ENCODE data around the gene RPL26.

Gene RPL26

DNA sequence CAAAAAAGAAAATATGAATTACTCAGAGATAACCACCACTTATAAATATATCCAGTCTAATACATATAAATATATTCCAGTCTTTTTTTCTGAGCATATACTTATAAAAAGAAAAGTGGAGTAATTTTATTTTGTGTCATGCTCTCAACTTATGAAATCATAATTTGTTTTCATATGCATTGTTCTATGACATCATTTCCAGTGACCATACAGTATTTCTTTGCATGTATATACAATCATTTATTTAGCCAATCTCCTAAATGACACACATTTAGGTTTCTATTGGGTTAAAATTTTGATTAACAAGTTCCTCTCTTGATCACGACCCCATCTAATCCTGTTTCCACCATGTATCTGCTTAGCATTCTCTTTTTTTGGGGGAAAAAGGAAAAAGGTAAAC, 36.3 kb upstream of the RPL26 start:
- TF ChIP-seq POLR2A (IDR thresholded peaks at IDR 0.05; ENCODE audit: extremely low read depth, insufficient read length) (no peak), MAX (IDR thresholded peaks at IDR 0.05; ENCODE audit: low read depth, low read length) (no peak), MYC (IDR thresholded peaks at IDR 0.05; ENCODE audit: low read depth, low read length) (no peak), CTCF (IDR thresholded peaks at IDR 0.05; ENCODE audit: low read depth, low read length) (no peak)
- no peak overlapping the region for H3K4me3 ChIP-seq (ENCODE audit: low read depth, low read length)
- DNase-seq (ENCODE audit: low read depth): no peak

DNA sequence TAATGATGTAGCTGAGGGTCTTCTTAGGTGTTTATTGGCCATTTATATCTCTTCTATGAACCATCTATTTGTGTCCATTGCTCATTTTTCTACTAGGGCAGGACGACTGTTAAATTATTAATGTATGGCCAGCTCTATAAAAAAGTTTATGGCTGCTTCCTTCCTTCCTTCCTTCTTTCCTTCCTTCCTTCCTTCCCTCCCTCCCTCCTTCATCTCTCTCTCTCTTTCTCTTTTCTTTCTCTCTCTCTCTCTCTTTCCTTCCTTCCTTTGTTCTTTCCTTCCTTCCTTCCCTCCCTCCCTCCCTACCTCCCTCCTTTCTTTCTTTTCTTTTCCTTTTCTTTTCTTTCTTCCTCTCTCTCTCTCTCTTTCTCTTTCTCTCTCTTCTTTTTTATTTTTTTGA, 35.5 kb upstream of the RPL26 start:
- H3K4me3 ChIP-seq (ENCODE audit: low read depth, low read length): no peak overlapping the region
- TF ChIP-seq MYC (IDR thresholded peaks at IDR 0.05; ENCODE audit: low read depth, low read length) (no peak), CTCF (IDR thresholded peaks at IDR 0.05; ENCODE audit: low read depth, low read length) (no peak)
- no peak for DNase-seq (ENCODE audit: low read depth)

DNA sequence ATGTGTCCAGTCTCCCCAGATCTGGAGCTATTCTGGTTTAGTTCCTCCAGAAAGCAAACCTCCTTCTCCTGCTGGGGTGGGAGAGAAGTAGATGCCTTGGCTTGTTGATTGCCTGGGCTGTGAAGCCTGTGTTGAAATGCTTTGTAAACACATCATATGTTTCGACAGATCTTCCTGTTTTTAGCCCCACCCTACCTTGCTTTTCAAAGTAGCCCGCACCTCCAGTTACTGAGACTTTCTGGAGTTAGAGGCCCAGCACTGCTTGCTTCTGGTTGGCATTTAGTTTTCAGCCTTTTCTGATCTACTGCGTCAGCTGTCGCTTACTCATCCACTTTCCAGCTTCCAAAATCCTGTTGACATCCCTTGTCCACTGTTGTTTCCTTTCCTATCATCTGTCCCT, 34.8 kb upstream of the RPL26 start:
- TF ChIP-seq MYC (IDR thresholded peaks at IDR 0.05; ENCODE audit: low read depth, low read length): no peak
- no peak for TF ChIP-seq CTCF (IDR thresholded peaks at IDR 0.05; ENCODE audit: low read depth, low read length)
- TF ChIP-seq POLR2A (IDR thresholded peaks at IDR 0.05; ENCODE audit: extremely low read depth, insufficient read length): no peak
- no peak for TF ChIP-seq MAX (IDR thresholded peaks at IDR 0.05; ENCODE audit: low read depth, low read length)
- DNase-seq (ENCODE audit: low read depth): peak; percentile 51

DNA sequence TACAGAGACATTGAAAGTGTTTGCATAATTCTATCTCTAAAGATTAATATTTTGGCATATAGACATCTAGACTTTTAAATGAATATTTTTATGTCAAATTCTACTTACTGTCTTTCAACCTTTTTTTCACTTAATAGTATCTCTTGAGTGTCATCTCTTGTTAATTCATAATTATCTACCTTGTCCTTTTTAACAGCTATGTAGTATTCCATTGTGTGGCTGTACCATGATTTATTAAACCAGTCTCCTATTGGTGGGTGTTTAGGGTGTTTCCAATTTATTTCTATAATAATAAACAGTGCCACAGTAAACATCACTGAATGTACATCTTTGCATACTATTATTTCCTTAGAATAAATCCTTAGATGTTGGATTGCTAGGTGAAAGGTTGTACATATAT, 30.9 kb upstream of the RPL26 start:
- no peak for DNase-seq (ENCODE audit: low read depth)
- TF ChIP-seq CTCF (IDR thresholded peaks at IDR 0.05; ENCODE audit: low read depth, low read length) (no peak), MYC (IDR thresholded peaks at IDR 0.05; ENCODE audit: low read depth, low read length) (no peak), POLR2A (IDR thresholded peaks at IDR 0.05; ENCODE audit: extremely low read depth, insufficient read length) (no peak), MAX (IDR thresholded peaks at IDR 0.05; ENCODE audit: low read depth, low read length) (no peak)
- no peak overlapping the region for H3K4me3 ChIP-seq (ENCODE audit: low read depth, low read length)

More for the DNA sequence above, 34.8 kb upstream of the RPL26 start:
- no peak overlapping the region for H3K4me3 ChIP-seq (ENCODE audit: low read depth, low read length)

GRCh38 chr17:8413328-8413727, 30.3 kb upstream of the RPL26 start:
- TF ChIP-seq MAX (IDR thresholded peaks at IDR 0.05; ENCODE audit: low read depth, low read length) (no peak), CTCF (IDR thresholded peaks at IDR 0.05; ENCODE audit: low read depth, low read length) (no peak), MYC (IDR thresholded peaks at IDR 0.05; ENCODE audit: low read depth, low read length) (no peak), POLR2A (IDR thresholded peaks at IDR 0.05; ENCODE audit: extremely low read depth, insufficient read length) (no peak)

DNA sequence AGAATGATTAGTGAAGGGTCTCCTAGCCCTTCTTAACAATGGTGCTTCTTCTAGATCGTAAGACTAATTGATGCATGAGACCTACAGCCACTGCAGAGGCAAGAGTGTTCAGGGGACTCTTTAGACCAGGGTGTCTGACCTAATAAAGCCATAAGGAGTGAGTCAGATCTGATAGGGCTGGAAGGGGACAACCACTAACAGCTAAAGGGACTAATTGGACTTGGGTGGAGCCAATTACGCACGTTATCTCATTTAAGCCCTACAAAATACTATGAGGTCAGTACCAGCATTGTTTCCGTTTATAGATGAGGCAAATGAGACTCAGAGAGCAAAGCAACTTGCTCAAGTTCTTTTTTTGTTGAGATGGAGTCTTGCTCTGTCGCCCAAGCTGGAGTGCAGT, 29.1 kb upstream of the RPL26 start:
- peak; percentile 20 for DNase-seq (ENCODE audit: low read depth)
- TF ChIP-seq CTCF (IDR thresholded peaks at IDR 0.05; ENCODE audit: low read depth, low read length) (no peak), MAX (IDR thresholded peaks at IDR 0.05; ENCODE audit: low read depth, low read length) (no peak)
- H3K4me3 ChIP-seq (ENCODE audit: low read depth, low read length): no peak overlapping the region

More at GRCh38 chr17:8413328-8413727, 30.3 kb upstream of the RPL26 start:
- no peak for DNase-seq (ENCODE audit: low read depth)
- H3K4me3 ChIP-seq (ENCODE audit: low read depth, low read length): no peak overlapping the region
